Endodermal cell (in vitro differentiated cells): ENCODE data around the gene ZNF197. TPM values are rescaled to one million over a fixed set of nuclear protein-coding genes. Genes with fewer than 3 reads are reported as not detected.

ENCODE experiments used
- DNase-seq: peaks from one replicate; pipeline ENCODE4 v3.0.0-alpha.2; 2017
- H3K27ac ChIP-seq: 2 replicates; pipeline ENCODE4 v1.5.1; 2013; ENCODE audit warnings: mild to moderate bottlenecking, low read depth, low read length, moderate library complexity
- H3K27me3 ChIP-seq: 2 replicates; pipeline ENCODE4 v1.6.1; 2013; ENCODE audit warnings: mild to moderate bottlenecking, low read length, moderate library complexity; ENCODE audit not compliant: insufficient read depth, control insufficient read depth, poor library complexity, severe bottlenecking
- H3K36me3 ChIP-seq: 2 replicates; pipeline ENCODE4 v1.7.0; 2013; ENCODE audit warnings: mild to moderate bottlenecking, low read length, moderate library complexity; ENCODE audit not compliant: control insufficient read depth, insufficient read depth
- H3K4me1 ChIP-seq: one replicate; pipeline ENCODE4 v1.7.0; 2013; ENCODE audit warnings: low read length; ENCODE audit not compliant: control insufficient read depth, insufficient read depth
- H3K4me3 ChIP-seq: 2 replicates; pipeline ENCODE4 v1.5.1; 2013; ENCODE audit warnings: mild to moderate bottlenecking, low read length, moderate library complexity
- H3K9ac ChIP-seq: 2 replicates; pipeline ENCODE4 v1.6.1; 2013; ENCODE audit warnings: mild to moderate bottlenecking, low read length, moderate library complexity; ENCODE audit not compliant: poor library complexity, severe bottlenecking; ENCODE audit errors: extremely low read depth
- H3K9me3 ChIP-seq: 2 replicates; pipeline ENCODE4 v1.6.1; 2013; ENCODE audit warnings: mild to moderate bottlenecking, low read length, moderate library complexity; ENCODE audit not compliant: control insufficient read depth
- H3K27ac Mint-ChIP-seq: 2 replicates; pipeline ENCODE4 v1.8.0; 2020; ENCODE audit warnings: mixed read lengths
- H3K27me3 Mint-ChIP-seq: 2 replicates; pipeline ENCODE4 v1.8.0; 2021; ENCODE audit warnings: mild to moderate bottlenecking, mixed read lengths; ENCODE audit not compliant: insufficient read depth
- H3K36me3 Mint-ChIP-seq: 2 replicates; pipeline ENCODE4 v1.8.0; 2020; ENCODE audit warnings: low read depth, mixed read lengths
- H3K4me1 Mint-ChIP-seq: 2 replicates; pipeline ENCODE4 v1.8.0; 2020; ENCODE audit warnings: mixed read lengths
- H3K4me3 Mint-ChIP-seq: 2 replicates; pipeline ENCODE4 v1.8.0; 2020; ENCODE audit warnings: mild to moderate bottlenecking, moderate library complexity, mixed read lengths
- H3K9me3 Mint-ChIP-seq: 2 replicates; pipeline ENCODE4 v1.8.0; 2020; ENCODE audit warnings: mild to moderate bottlenecking, mixed read lengths
- CTCF ChIP-seq: fragments of 200-600 bp; sonication (generic); conservative IDR thresholded peaks from 2 replicates; pipeline ENCODE4 v1.5.0; 2021; ENCODE audit warnings: antibody characterized with exemption, mild to moderate bottlenecking
- WGBS, 2 experiments: methylation state at CpG; one replicate each; pipeline versions ENCODE4 v1.1.5 to v1.1.7; 2013; ENCODE audit warnings: missing lambda C conversion rate in 2 of 2, mixed read lengths in 1 of 2; ENCODE audit not compliant: insufficient coverage in 1 of 2, insufficient read length in 1 of 2; 5-methylcytosine and 5-hydroxymethylcytosine counted together
- total RNA-seq, 2 donors: library from RNA; stranded (reverse); fragmentation: NEBNext Ultra II Directional in 1 of 2; extraction: Animal tissue kit (Norgen Biotek cat#: 25700) in 1 of 2; gene quantifications; 2 replicates in 1 of 2; 3 replicates in 1 of 2; pipeline ENCODE4 v1.2.1, GENCODE V29; 2021

The ZNF197 gene
- total RNA-seq, 2 donors from 2014 or later, result 22.7 to 31.9 TPM

DNA sequence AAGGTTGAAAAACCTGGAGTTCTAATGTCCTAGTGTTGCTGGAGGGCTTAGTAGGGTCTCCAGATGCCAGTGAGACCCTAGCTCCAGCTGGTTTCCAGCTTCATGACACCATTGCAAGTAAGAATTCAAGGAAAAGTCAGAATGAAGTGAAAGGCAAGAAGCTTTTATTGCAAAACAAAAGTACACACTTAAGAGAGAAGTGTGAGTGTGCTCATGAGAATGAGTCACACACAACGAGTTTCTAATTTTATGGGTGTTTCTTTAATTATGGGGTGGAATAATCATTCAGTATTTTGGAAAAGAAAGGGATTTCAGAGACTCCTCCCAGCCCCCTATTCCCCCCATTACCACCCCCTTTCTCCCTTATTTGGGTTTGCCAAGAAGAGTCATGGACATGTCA is 63.1 kb downstream of the ZNF197 start:
- peaks cover 57% of the 10 kb centered on the region for H3K9me3 Mint-ChIP-seq

More for the DNA sequence above, 63.1 kb downstream of the ZNF197 start:
- WGBS, 2 experiments, result 100% methylated on average over 1 of the region's 1 CpG; no CpG with 5 or more reads in 1 of the 2 experiments
- peaks cover 27% of the 10 kb centered on the region for H3K36me3 Mint-ChIP-seq
- no peak overlapping the region for H3K27ac Mint-ChIP-seq
- H3K27ac ChIP-seq, result no peak overlapping the region
- peaks cover 41% of the 10 kb centered on the region for H3K27me3 ChIP-seq
- no peak overlapping the region for H3K9ac ChIP-seq
- H3K4me3 Mint-ChIP-seq, result no peak overlapping the region
- H3K27me3 Mint-ChIP-seq, result peaks cover 61% of the 10 kb centered on the region
- DNase-seq, result no peak
- H3K4me1 ChIP-seq, result no peaks in the 10 kb centered on the region
- peaks cover 15% of the 10 kb centered on the region for H3K36me3 ChIP-seq
- peaks cover 35% of the 10 kb centered on the region for H3K9me3 ChIP-seq
- H3K4me1 Mint-ChIP-seq, result peaks cover 3% of the 10 kb centered on the region
- no peak for TF ChIP-seq CTCF
- H3K4me3 ChIP-seq, result no peak overlapping the region

Other genes with a start within 250 kb of the ZNF197 start
- gene ZNF445, start 147.4 kb upstream of the ZNF197 start, total RNA-seq, result 10 to 100 TPM; 35.4 to 56.9 TPM
- 10 to 100 TPM; 11.0 to 15.5 TPM for gene ZKSCAN7, start 69.8 kb upstream of the ZNF197 start, total RNA-seq
- gene ZNF660, start 40.1 kb upstream of the ZNF197 start, total RNA-seq, result 10 to 100 TPM; 18.1 to 19.9 TPM
- gene ZNF35, start 23.7 kb downstream of the ZNF197 start, total RNA-seq, result 10 to 100 TPM; 16.0 to 16.6 TPM
- 1 to 10 TPM in 1 of 2 donors, under 1 TPM in 1; 0.29 to 1.6 TPM for gene ZNF502, start 87.6 kb downstream of the ZNF197 start, total RNA-seq
- 1 to 10 TPM; 5.3 to 6.6 TPM for gene ZNF501, start 104.6 kb downstream of the ZNF197 start, total RNA-seq
- 10 to 100 TPM; 42.9 to 46.8 TPM for gene KIAA1143, start 136.6 kb downstream of the ZNF197 start, total RNA-seq
- 10 to 100 TPM; 16.2 to 20.4 TPM for gene KIF15, start 136.8 kb downstream of the ZNF197 start, total RNA-seq
- gene TMEM42, start 236.9 kb downstream of the ZNF197 start, total RNA-seq, result 10 to 100 TPM; 12.1 to 16.9 TPM
- gene TGM4, start 249.6 kb downstream of the ZNF197 start, total RNA-seq, result not detected